ENCODE data around the gene TECTB. TPM values are rescaled to one million over a fixed set of nuclear protein-coding genes. Genes with fewer than 3 reads are reported as not detected.

Gene TECTB
- total RNA-seq, 1 donor from 2014 or later: not detected

DNA sequence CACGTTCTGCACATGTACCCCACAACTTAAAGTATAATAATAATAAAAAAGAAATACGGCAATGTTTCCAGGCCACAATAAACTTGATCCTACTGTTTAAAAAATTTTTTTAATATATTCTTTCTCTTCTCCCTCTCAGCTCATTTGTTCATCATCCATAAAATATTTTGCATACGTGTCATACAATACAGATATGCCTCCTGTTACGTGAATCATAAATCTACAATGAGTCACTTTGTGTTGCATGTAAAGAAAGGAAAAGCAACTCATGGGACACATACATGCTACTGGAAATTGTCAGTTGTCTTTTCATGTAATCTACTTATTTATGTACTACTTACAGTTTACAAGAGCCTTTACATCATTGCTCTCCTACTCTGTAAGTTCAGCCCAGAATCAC, 1.1 kb upstream of the TECTB start:
- H3K9me3 ChIP-seq: no peaks in the 10 kb centered on the region
- no peaks in the 10 kb centered on the region for H3K4me1 ChIP-seq
- intact Hi-C loops (cut with DNase I): loop anchor here (10.0 kb wide), 1 partner anchor 1373 kb away; no protein-coding TSS in a partner anchor
- no peak for DNase-seq (ENCODE audit: low spot score in 2 of 2)
- H3K4me3 ChIP-seq: no peak overlapping the region
- no peaks in the 10 kb centered on the region for H3K27me3 ChIP-seq
- TF ChIP-seq, protein P1, sequence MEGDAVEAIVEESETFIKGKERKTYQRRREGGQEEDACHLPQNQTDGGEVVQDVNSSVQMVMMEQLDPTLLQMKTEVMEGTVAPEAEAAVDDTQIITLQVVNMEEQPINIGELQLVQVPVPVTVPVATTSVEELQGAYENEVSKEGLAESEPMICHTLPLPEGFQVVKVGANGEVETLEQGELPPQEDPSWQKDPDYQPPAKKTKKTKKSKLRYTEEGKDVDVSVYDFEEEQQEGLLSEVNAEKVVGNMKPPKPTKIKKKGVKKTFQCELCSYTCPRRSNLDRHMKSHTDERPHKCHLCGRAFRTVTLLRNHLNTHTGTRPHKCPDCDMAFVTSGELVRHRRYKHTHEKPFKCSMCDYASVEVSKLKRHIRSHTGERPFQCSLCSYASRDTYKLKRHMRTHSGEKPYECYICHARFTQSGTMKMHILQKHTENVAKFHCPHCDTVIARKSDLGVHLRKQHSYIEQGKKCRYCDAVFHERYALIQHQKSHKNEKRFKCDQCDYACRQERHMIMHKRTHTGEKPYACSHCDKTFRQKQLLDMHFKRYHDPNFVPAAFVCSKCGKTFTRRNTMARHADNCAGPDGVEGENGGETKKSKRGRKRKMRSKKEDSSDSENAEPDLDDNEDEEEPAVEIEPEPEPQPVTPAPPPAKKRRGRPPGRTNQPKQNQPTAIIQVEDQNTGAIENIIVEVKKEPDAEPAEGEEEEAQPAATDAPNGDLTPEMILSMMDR (IDR thresholded peaks at IDR 0.05): no peak
- H3K36me3 ChIP-seq: no peaks in the 10 kb centered on the region
- H3K27ac ChIP-seq: no peak overlapping the region

DNA sequence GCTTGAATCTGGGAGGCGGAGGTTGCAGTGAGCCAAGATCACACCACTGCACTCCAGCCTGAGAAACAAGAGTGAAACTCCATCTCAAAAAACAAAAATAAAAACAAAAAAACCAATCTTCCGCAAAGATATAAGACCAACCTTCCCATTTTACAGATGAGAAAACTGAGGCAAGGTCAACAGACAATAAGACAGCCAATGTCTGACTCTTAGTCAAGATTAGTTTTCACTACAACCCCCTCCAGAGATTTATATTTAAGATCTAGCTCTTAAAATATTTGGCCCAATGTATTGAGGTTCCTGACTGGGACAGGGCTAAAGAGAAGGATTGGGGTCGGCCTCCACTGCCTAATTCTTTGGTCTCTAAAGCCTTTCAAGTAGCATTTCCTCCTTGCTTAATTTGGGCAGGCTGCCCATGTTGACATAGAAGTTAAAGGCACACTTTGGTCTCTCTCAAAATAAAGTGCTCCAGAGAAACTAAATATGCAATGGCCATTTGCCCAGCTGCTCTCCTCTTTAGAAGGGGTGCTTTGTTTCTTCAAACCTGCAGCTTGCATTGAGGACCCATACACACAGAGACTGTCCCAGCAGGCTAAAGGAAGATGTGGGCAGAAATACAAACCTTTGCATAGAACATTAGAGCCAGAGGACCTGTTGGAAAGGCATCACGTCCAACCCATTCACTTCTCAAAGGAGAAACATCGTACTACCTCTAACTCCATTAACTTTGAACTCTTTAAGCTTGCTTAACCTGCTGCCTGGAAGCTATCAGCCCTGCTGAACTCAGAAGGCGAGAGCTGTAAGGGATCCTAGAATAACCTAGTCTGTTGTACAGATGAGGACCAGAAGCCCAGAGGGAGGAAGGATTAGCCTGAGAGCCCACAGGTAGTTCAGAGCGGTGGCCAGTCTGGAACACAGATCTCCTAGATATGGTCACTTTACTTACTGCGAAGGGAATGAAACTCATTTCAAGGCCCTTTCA, 3.9 kb downstream of the TECTB start:
- H3K36me3 ChIP-seq: no peaks in the 10 kb centered on the region
- intact Hi-C loops (cut with DNase I): loop anchor here (10.0 kb wide), 1 partner anchor 1368 kb away; no protein-coding TSS in a partner anchor
- no peaks in the 10 kb centered on the region for H3K27me3 ChIP-seq
- no peak overlapping the region for H3K4me3 ChIP-seq
- TF ChIP-seq, protein P1 (IDR thresholded peaks at IDR 0.05): no peak
- no peaks in the 10 kb centered on the region for H3K9me3 ChIP-seq
- H3K27ac ChIP-seq: no peak overlapping the region
- DNase-seq (ENCODE audit: low spot score in 2 of 2): no peak
- H3K4me1 ChIP-seq: no peaks in the 10 kb centered on the region

DNA sequence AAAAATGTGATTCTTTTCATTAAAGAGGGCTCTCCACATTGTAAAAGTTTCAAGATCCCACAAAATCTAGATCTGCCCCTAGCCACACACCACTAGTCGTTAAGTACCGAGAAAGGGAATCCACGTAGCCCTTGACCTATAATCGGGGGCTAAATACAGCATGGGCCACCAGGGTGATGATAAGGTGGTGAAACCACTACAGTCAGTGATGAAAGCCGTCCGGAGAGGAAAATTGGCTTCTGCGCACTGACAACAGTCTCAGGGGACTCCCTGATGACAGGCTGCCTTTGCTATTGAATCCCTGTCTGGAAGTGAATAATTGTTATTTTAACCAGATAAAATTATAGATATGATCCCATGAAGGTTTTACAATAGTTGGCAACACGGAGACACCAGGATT, 4.6 kb downstream of the TECTB start:
- no peaks in the 10 kb centered on the region for H3K4me1 ChIP-seq
- intact Hi-C loops (cut with DNase I): loop anchor here (10.0 kb wide), 1 partner anchor 1367 kb away; no protein-coding TSS in a partner anchor
- TF ChIP-seq, protein P1 (IDR thresholded peaks at IDR 0.05): no peak

DNA sequence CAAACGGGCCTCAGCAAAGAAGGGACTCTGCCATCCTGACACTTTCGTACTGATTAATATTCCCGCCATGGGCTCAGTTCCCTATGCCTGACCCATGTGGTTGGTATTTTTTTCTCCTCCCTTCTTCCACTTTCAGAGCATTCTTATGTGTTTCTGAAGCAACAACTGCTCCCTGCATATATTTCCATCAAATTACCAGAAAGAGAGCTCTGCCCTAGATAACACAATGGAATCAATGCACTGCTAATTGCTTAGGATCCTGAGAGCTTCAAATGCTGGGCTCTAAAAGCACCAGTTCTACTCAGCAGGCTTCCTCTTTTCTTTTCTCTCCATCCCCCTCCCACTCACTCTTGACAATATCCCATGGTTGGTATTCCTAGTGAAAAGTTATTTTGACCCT, 5.3 kb downstream of the TECTB start:
- no peak overlapping the region for H3K4me3 ChIP-seq
- H3K9me3 ChIP-seq: no peaks in the 10 kb centered on the region
- intact Hi-C loops (cut with DNase I): loop anchor here (10.0 kb wide), 1 partner anchor 1366 kb away; no protein-coding TSS in a partner anchor
- H3K27ac ChIP-seq: no peak overlapping the region
- H3K4me1 ChIP-seq: no peaks in the 10 kb centered on the region
- TF ChIP-seq, protein P1 (IDR thresholded peaks at IDR 0.05): no peak
- no peak for DNase-seq (ENCODE audit: low spot score in 2 of 2)
- H3K36me3 ChIP-seq: no peaks in the 10 kb centered on the region
- no peaks in the 10 kb centered on the region for H3K27me3 ChIP-seq

More for the DNA sequence above, 4.6 kb downstream of the TECTB start:
- Histone ChIP-seq H3K27ac (no peak overlapping the region), H3K36me3 (no peaks in the 10 kb centered on the region), H3K27me3 (no peaks in the 10 kb centered on the region), H3K9me3 (no peaks in the 10 kb centered on the region), H3K4me3 (no peak overlapping the region)
- no peak for DNase-seq (ENCODE audit: low spot score in 2 of 2)

DNA sequence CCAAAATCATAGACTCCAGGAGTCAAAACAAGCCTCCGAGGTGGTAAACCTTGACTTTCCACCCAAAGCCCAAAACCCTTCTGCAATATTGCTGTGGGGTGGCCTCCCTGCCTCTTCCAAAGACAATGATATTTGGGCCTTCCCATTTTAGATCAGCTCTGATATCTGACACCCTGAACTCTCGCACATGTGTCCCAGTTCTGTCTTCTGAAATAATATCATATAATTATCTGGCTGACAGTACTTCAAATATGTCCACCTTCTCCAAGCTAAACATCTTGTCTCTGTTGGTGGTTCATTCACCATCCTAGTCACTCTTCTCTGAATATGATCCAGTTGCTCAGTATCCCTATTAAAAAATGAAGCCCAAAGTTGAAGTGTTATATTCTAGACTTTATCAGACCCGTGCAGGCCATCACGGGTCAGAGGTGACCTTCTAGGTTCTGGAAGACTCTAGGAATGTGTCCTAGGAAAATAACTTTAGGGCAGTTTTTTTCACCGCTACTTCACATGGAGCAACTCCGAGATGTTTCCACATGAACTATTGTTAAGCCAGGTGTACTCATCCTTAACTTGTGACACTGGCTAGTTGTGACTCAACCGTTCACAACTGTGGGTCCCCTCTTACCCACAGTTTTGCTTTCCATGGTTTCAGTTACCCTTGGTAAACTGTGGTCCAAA, 6.3 kb downstream of the TECTB start:
- no peaks in the 10 kb centered on the region for H3K27me3 ChIP-seq
- H3K27ac ChIP-seq: no peak overlapping the region
- no peak overlapping the region for H3K4me3 ChIP-seq
- TF ChIP-seq, protein P1 (IDR thresholded peaks at IDR 0.05): no peak
- H3K4me1 ChIP-seq: no peaks in the 10 kb centered on the region
- DNase-seq (ENCODE audit: low spot score in 2 of 2): no peak
- H3K36me3 ChIP-seq: no peaks in the 10 kb centered on the region
- intact Hi-C loops (cut with DNase I): loop anchor here (10.0 kb wide), 1 partner anchor 1365 kb away; no protein-coding TSS in a partner anchor
- H3K9me3 ChIP-seq: no peaks in the 10 kb centered on the region

Measured in ascending aorta (tissue), 2 donors.